Heart left ventricle (tissue), 16 donors: ENCODE results near the gene SLC35F3. TPM values are rescaled to one million over a fixed set of nuclear protein-coding genes. Genes with fewer than 3 reads are reported as not detected.

Experiments used
- ATAC-seq, 4 donors: fragments of 200-7000 bp; cut with Tn5 transposase; one replicate each; pipeline ENCODE4 v1.9.1; 2020 to 2022; ENCODE audit warnings: moderate library complexity in 4 of 4, mild to moderate bottlenecking in 3 of 4, moderate number of reproducible peaks in 1 of 4
- DNase-seq, 5 donors: peaks; one replicate each; pipeline ENCODE4 v3.0.0-alpha.2; 2020
- H3K27ac ChIP-seq, 12 donors: fragments of 200-600 bp; sonication (generic) in 4 of 12; one replicate each; pipeline versions ENCODE4 v1.5.0 to v1.8.0; 2016 to 2022; ENCODE audit warnings: mild to moderate bottlenecking in 2 of 12
- H3K27me3 ChIP-seq, 9 donors: fragments of 200-600 bp; sonication (generic) in 2 of 9; one replicate each; pipeline versions ENCODE4 v1.5.1 to v1.8.0; 2016 to 2022; ENCODE audit warnings: mild to moderate bottlenecking in 3 of 9
- H3K36me3 ChIP-seq, 9 donors: fragments of 200-600 bp; sonication (generic) in 2 of 9; one replicate each; pipeline versions ENCODE4 v1.5.0 to v1.8.0; 2018 to 2022; ENCODE audit warnings: mild to moderate bottlenecking in 2 of 9
- H3K4me1 ChIP-seq, 12 donors: fragments of 200-600 bp; sonication (generic) in 4 of 12; one replicate each; pipeline versions ENCODE4 v1.5.0 to v1.8.0; 2016 to 2022; ENCODE audit warnings: mild to moderate bottlenecking in 3 of 12
- H3K4me3 ChIP-seq, 12 donors: fragments of 200-600 bp; sonication (generic) in 4 of 12; one replicate each; pipeline versions ENCODE4 v1.5.0 to v1.8.0; 2017 to 2022; ENCODE audit warnings: mild to moderate bottlenecking in 9 of 12, moderate library complexity in 4 of 12
- H3K9me3 ChIP-seq, 12 donors: fragments of 200-600 bp; sonication (generic) in 4 of 12; one replicate each; pipeline versions ENCODE4 v1.5.0 to v1.8.0; 2016 to 2022; ENCODE audit warnings: mild to moderate bottlenecking in 1 of 12
- POLR2A ChIP-seq, 2 donors: fragments of 450-650 bp; IDR thresholded peaks; one replicate each; pipeline ENCODE4 v1.6.1; 2017; ENCODE audit warnings: antibody characterized with exemption in 2 of 2, mild to moderate bottlenecking in 2 of 2, moderate library complexity in 2 of 2
- WGBS, 4 donors: extraction: QIAGEN DNeasy Blood & Tissue Kit in 2 of 4; methylation state at CpG; one replicate each; pipeline versions ENCODE4 v1.1.5 to v1.1.7; 2013 to 2018; 5-methylcytosine and 5-hydroxymethylcytosine counted together
- intact Hi-C, 10 donors: fragments of 100-400 bp; cut with DNase I; formaldehyde crosslinking; loops; one replicate each; pipeline versions ENCODE4 v1.11.1 to v1.14.2; 2022
- polyA plus RNA-seq, 2 donors: library from polyadenylated mRNA; stranded (reverse); fragments of 200-250 nt; gene quantifications; one replicate each; pipeline ENCODE4 v1.2.3, GENCODE V29; 2013
- total RNA-seq, 9 donors: library from RNA; depleted of rRNA in 2 of 9; stranded (reverse); fragments of >200 nt in 2 of 9; fragmentation: NEBNext Ultra II Directional in 3 of 9; extraction: Animal tissue kit (Norgen Biotek cat#: 25700) in 3 of 9; gene quantifications; one replicate each; pipeline versions ENCODE4 v1.1.0 to v1.2.4, GENCODE V29; 2016 to 2023
- TF ChIP-seq, protein P1 (sequence below), 12 donors: fragments of 200-600 bp; sonication (generic) in 4 of 12; IDR thresholded peaks; one replicate each; pipeline versions ENCODE4 v1.5.0 to v1.8.0; 2018 to 2022; ENCODE audit warnings: antibody characterized with exemption in 12 of 12, mild to moderate bottlenecking in 5 of 12
- donor health status: ischemic (EF 13 %, LVEDD 7.1; RV severe dilation, severe dysfunction).
- donor health status: healthy with polysubstance abuse.
- donor health status: DM: no; HTN: yes; CAD: no.
- donor health status: DM: no; HTN: no; CAD: no.
- donor health status: ischemic (EF 25% LVEDD 6.9; RV normal size, moderate dysfunction).
- donor health status: ischemic (EF 25% LVEDD 5.7; RV mildly dilated, moderate dysfunction).
- donor health status: healthy.
- donor health status: DM: yes; HTN: yes; CAD: no.
- donor health status: ischemic (EF 35%, LVEDD 5.7; RV mildly dilated, moderate dysfunction).
- donor health status: nonischemic (EF 11% LVEDD 7.7; RV severe dilation, severe dysfunction).
- donor health status: DM: yes; HTN: yes; CAD: no.
- donor health status: PGD.
- donor health status: ischemic (EF 29% LVEDD 5.4; RV normal size, mild dysfunction).
- donor health status: nonischemic (EF 23%, LVEDD 6.1; RV moderate dilation, normal function).

Gene SLC35F3
- total and polyA plus RNA-seq, 11 donors: 0.03 to 0.11 (median 0.11) TPM; not detected in 8

DNA sequence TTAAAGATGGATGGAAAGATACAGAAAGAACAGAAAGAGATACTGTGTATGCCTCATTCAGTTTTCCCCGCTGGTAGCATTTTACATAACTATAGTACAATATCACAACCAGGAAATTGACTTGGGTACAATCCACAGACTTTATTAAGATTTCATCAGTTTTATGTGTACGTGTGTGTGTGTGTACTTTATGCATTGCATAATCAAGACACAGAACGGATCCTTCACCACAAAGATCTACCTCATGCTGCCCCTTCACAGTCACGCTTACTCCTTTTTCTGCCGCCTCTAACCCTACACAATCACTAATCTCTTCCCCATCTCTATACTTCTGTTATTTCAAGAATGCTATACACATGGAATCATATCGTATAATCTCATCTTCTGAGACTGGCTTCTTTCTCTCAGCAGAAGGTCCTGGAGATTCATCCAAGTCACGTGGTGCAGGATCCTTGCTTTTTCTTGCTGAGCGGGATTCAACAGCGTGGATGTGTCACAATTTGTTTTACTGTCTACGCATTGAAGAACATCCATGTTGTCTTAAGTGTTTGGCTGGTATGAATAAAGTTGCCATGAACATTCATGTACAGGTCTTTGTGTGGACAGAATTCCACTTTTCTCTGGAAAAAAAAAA lies 76.7 kb downstream of the SLC35F3 start:
- H3K4me1 ChIP-seq: no peaks in the 10 kb centered on the region
- no peak for DNase-seq
- WGBS, 4 donors: 81 to 85% (median 82%) methylated on average over 10 of the region's 10 CpGs
- intact Hi-C loops: no loop called here
- no peak overlapping the region for H3K4me3 ChIP-seq
- no peaks in the 10 kb centered on the region for H3K9me3 ChIP-seq
- H3K36me3 ChIP-seq: no peaks in the 10 kb centered on the region
- H3K27me3 ChIP-seq: peaks cover 0 to 5% (median 0%) of the 10 kb centered on the region in 9 donors
- no peak overlapping the region for H3K27ac ChIP-seq
- TF ChIP-seq POLR2A (IDR thresholded peaks at IDR 0.05): no peak
- TF ChIP-seq, protein P1, sequence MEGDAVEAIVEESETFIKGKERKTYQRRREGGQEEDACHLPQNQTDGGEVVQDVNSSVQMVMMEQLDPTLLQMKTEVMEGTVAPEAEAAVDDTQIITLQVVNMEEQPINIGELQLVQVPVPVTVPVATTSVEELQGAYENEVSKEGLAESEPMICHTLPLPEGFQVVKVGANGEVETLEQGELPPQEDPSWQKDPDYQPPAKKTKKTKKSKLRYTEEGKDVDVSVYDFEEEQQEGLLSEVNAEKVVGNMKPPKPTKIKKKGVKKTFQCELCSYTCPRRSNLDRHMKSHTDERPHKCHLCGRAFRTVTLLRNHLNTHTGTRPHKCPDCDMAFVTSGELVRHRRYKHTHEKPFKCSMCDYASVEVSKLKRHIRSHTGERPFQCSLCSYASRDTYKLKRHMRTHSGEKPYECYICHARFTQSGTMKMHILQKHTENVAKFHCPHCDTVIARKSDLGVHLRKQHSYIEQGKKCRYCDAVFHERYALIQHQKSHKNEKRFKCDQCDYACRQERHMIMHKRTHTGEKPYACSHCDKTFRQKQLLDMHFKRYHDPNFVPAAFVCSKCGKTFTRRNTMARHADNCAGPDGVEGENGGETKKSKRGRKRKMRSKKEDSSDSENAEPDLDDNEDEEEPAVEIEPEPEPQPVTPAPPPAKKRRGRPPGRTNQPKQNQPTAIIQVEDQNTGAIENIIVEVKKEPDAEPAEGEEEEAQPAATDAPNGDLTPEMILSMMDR (IDR thresholded peaks at IDR 0.05): no peak
- no peak for ATAC-seq

DNA sequence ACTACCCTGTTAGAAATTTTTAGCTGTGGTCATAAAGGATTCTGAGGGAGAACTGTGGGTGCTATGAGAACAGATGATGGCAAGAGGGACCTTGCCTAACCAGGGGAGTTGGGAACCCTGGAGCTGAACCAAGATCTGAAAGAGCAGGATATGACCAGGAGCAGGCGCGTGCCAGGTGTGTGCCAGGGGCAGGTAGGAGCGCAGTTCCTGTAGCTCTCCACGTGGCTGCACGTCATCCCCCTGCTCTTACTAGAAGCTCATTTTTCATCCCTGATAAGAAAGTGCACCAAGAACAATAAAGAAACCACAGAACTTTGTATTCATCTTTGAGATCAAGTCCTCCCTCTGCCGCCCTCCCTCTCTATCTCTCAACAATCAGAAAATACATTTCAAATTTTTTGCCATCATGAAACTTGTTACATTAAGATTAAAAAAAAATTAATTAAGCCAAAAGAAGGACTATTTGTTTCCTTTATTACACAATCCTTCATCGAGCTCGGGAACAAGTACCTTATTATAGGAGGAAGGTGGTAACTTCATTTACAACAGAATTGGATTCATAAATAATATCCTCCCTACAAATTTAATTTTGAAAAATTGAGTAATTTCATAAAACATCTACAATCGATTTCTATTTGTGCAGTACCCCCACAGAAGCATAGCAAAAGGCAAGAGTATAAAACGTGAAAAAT lies 78.5 kb downstream of the SLC35F3 start:
- no peak for TF ChIP-seq POLR2A (IDR thresholded peaks at IDR 0.05)
- TF ChIP-seq, protein P1 (IDR thresholded peaks at IDR 0.05): no peak
- Histone ChIP-seq H3K36me3 (no peaks in the 10 kb centered on the region), H3K4me3 (no peak overlapping the region), H3K27me3 (peaks cover 0 to 8% (median 0%) of the 10 kb centered on the region in 9 donors), H3K4me1 (no peaks in the 10 kb centered on the region), H3K9me3 (no peaks in the 10 kb centered on the region), H3K27ac (no peak overlapping the region)
- 67 to 75% (median 71%) methylated on average over 10 of the region's 10 CpGs for WGBS, 4 donors
- intact Hi-C loops: no loop called here
- ATAC-seq (no peak), DNase-seq (no peak)

DNA sequence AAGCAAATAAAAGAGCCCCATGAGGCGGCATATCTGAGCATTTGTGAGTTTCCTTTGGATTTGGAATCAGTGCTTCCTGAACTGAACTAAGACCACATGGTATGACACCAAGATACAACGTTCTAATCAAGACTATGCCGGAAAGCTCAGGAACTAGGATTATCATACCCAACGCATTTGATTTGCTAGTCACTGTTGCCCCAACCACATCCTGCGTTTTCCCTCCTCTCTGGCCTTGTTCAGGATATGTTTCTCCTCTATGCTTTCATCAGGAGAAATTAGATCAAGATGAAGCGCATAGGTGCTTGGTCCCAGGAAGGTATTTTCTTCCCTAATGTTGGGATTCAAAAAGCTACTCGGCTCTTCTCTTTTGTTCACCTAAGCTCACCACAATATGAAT lies 79.3 kb downstream of the SLC35F3 start:
- TF ChIP-seq, protein P1 (IDR thresholded peaks at IDR 0.05): no peak
- TF ChIP-seq POLR2A (IDR thresholded peaks at IDR 0.05): no peak

DNA sequence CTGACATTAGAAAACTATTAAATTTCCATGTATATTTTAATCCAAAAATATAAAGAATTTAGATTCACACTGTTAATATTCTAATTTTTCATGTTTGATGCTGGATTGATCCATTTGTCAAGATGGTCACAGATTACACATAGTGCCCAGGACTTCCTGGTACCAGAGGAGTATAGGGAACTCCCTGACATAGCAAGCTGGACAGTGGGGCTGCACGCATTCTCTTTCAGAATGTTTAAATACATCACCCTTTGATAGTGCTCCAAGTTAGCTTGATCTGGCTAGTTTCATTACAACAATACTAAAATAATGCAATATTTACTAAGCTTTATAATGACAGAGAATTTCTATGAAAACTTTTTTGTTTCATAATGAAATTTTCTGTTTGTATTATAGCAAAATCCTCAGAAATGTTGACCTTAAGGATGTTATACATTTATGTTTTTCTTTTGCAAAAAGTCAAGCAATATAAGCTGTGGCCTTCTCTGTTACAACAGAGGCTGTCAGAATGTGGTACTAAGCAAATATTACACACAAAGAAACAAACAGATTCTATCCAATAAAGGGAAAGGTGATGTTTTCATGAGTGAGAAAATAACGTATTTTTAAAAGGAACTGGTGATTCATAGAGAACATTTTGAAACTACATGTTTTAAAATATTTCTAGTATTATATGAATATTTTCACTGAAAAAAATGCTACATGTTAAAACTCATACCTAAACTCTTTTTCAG lies 84.7 kb downstream of the SLC35F3 start:
- Histone ChIP-seq H3K9me3 (no peaks in the 10 kb centered on the region), H3K27ac (no peak overlapping the region), H3K27me3 (peaks cover 0 to 19% (median 0%) of the 10 kb centered on the region in 9 donors), H3K4me3 (no peak overlapping the region), H3K4me1 (no peaks in the 10 kb centered on the region), H3K36me3 (no peaks in the 10 kb centered on the region)
- DNase-seq: no peak
- no peak for ATAC-seq
- intact Hi-C loops: no loop called here
- 67 to 82% (median 75%) methylated on average over 2 of the region's 2 CpGs for WGBS, 4 donors
- TF ChIP-seq POLR2A (IDR thresholded peaks at IDR 0.05): no peak
- TF ChIP-seq, protein P1 (IDR thresholded peaks at IDR 0.05): no peak

More for the DNA sequence above, 79.3 kb downstream of the SLC35F3 start:
- no peak overlapping the region for H3K27ac ChIP-seq
- H3K36me3 ChIP-seq: no peaks in the 10 kb centered on the region
- no peak overlapping the region for H3K4me3 ChIP-seq
- no peaks in the 10 kb centered on the region for H3K4me1 ChIP-seq
- whole genome bisulfite sequencing, 4 donors: 61 to 81% (median 70%) methylated on average over 7 of the region's 7 CpGs
- peaks cover 0 to 14% (median 0%) of the 10 kb centered on the region in 9 donors for H3K27me3 ChIP-seq
- H3K9me3 ChIP-seq: no peaks in the 10 kb centered on the region
- ATAC-seq (no peak), DNase-seq (no peak)
- intact Hi-C loops: loop anchor here in 1 of 10 donors (1.0 kb wide), 1 partner anchor 33 kb away; no protein-coding TSS in a partner anchor
